GM12801 (cell line): ENCODE results near the gene LARP1.

Experiments used
- CTCF ChIP-seq: IDR thresholded peaks from one replicate; pipeline ENCODE4 v1.5.1; 2011; ENCODE audit warnings: control low read depth; ENCODE audit not compliant: insufficient read length; ENCODE audit errors: extremely low read depth

The LARP1 gene

GRCh38 chr5:154811239-154811638 lies 56.1 kb downstream of the LARP1 start:
- no peak for TF ChIP-seq CTCF

- TF ChIP-seq CTCF, result no peak
Measured at GRCh38 chr5:154811653-154812465, 56.7 kb downstream of the LARP1 start.

- TF ChIP-seq CTCF, result no peak
Measured at GRCh38 chr5:154813158-154813557, 58.0 kb downstream of the LARP1 start.

GRCh38 chr5:154813736-154814135 lies 58.6 kb downstream of the LARP1 start:
- no peak for TF ChIP-seq CTCF

- no peak for TF ChIP-seq CTCF
Measured at GRCh38 chr5:154815025-154815424, 59.8 kb downstream of the LARP1 start.

- no peak for TF ChIP-seq CTCF
Measured at GRCh38 chr5:154815684-154816247, 60.6 kb downstream of the LARP1 start.

GRCh38 chr5:154816891-154817492 lies 61.8 kb downstream of the LARP1 start:
- TF ChIP-seq CTCF, result no peak
